ENCODE measurements around the gene DHX40.
"Not testable (repeated sequence)": the region's sequence is repeated elsewhere in the genome, so short reads cannot be mapped to it uniquely, and the experiment has no call there.

Gene DHX40

DNA sequence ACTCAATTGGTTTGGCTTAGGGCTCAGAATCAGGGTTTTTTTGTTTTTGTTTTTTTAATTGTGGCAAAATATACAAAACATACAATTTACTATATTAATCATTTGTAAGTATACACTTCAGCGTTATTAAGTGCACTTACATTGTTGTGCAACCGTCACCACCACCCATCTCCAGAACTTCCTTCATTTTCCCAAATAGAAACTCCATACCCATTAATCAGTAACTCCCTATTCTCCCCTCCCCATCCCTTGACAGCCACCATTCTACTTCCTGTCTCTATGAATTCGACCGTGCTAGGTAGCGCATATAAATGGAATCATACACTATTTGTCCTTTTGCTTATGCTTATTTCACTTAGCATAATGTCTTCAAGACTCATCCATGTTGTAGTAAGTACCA lies 45.2 kb upstream of the DHX40 start:
- H2AFZ ChIP-seq (ENCODE audit: low read depth, low read length, severe bottlenecking): no peak overlapping the region
- TF ChIP-seq, protein P1, sequence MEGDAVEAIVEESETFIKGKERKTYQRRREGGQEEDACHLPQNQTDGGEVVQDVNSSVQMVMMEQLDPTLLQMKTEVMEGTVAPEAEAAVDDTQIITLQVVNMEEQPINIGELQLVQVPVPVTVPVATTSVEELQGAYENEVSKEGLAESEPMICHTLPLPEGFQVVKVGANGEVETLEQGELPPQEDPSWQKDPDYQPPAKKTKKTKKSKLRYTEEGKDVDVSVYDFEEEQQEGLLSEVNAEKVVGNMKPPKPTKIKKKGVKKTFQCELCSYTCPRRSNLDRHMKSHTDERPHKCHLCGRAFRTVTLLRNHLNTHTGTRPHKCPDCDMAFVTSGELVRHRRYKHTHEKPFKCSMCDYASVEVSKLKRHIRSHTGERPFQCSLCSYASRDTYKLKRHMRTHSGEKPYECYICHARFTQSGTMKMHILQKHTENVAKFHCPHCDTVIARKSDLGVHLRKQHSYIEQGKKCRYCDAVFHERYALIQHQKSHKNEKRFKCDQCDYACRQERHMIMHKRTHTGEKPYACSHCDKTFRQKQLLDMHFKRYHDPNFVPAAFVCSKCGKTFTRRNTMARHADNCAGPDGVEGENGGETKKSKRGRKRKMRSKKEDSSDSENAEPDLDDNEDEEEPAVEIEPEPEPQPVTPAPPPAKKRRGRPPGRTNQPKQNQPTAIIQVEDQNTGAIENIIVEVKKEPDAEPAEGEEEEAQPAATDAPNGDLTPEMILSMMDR (IDR thresholded peaks at IDR 0.05; ENCODE audit: insufficient read depth, low read length, poor library complexity, severe bottlenecking): no peak
- TF ChIP-seq EZH2phosphoT487 (conservative IDR thresholded peaks at IDR 0.05; ENCODE audit: low read length): no peak
- no peak overlapping the region for H3K4me3 ChIP-seq (ENCODE audit: insufficient read depth, low read length, poor library complexity, severe bottlenecking)
- H3K27ac ChIP-seq (ENCODE audit: low read depth, low read length): no peak overlapping the region
- no peak overlapping the region for H3K9ac ChIP-seq (ENCODE audit: low read length)
- no peaks in the 10 kb centered on the region for H3K9me3 ChIP-seq (ENCODE audit: insufficient read depth, low read length)
- H4K20me1 ChIP-seq (ENCODE audit: low read depth, low read length): no peaks in the 10 kb centered on the region
- no peaks in the 10 kb centered on the region for H3K27me3 ChIP-seq (ENCODE audit: low read length)
- H3K36me3 ChIP-seq (ENCODE audit: low read length): no peaks in the 10 kb centered on the region
- H3K4me2 ChIP-seq (ENCODE audit: low read depth, low read length, poor library complexity, severe bottlenecking): no peak overlapping the region
- no peaks in the 10 kb centered on the region for H3K79me2 ChIP-seq (ENCODE audit: insufficient read depth, low read length)
- H3F3A ChIP-seq (ENCODE audit: insufficient read depth): 0 out of 2 replicates have a peak, but pooled peaks cover 3% of the 10 kb centered on the region
- no peaks in the 10 kb centered on the region for H3K9me2 ChIP-seq (replicated peaks; ENCODE audit: insufficient read depth, low read length)

DNA sequence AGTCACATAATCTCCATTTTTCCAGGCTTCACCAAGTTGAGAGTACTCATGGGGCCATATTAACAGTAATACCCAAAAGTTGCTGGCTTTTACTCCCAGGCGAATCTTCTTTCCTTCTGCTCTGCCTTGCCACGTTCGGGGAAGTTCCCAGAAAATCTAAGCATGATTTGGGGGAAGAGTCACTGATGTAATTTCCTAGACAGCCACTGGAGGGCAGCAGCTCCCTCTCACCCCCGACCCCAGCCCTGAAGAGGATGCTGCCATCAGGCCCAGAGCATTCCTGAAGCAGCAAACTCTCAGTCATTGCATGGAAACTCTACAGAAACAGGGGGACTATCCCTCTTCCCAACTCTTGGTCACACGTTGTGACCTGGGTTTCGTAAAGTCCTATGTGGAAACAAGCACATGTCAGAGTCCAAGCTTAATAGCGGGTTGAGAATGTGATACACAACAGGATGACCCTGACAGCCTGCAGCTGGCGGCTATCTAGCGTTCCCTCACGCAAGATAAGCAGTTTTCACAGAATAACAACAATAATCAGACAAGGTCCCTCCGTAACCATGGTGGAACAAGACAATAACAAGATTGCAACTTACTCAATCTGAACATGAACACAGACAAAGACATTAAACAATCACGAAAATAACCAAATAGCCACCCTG lies 43.8 kb upstream of the DHX40 start:
- Histone ChIP-seq H3K9me3 (ENCODE audit: insufficient read depth, low read length) (no peaks in the 10 kb centered on the region), H3K79me2 (ENCODE audit: insufficient read depth, low read length) (no peaks in the 10 kb centered on the region), H3K27me3 (ENCODE audit: low read length) (no peaks in the 10 kb centered on the region), H4K20me1 (ENCODE audit: low read depth, low read length) (no peaks in the 10 kb centered on the region), H3K27ac (ENCODE audit: low read depth, low read length) (no peak overlapping the region), H2AFZ (ENCODE audit: low read depth, low read length, severe bottlenecking) (peak overlapping the region; percentile 12), H3K9me2 (replicated peaks; ENCODE audit: insufficient read depth, low read length) (no peaks in the 10 kb centered on the region), H3K4me3 (ENCODE audit: insufficient read depth, low read length, poor library complexity, severe bottlenecking) (no peak overlapping the region), H3K9ac (ENCODE audit: low read length) (no peak overlapping the region), H3F3A (ENCODE audit: insufficient read depth) (0 out of 2 replicates have a peak, but pooled peaks cover 3% of the 10 kb centered on the region), H3K4me2 (ENCODE audit: low read depth, low read length, poor library complexity, severe bottlenecking) (no peak overlapping the region), H3K36me3 (ENCODE audit: low read length) (no peaks in the 10 kb centered on the region)
- TF ChIP-seq, protein P1 (IDR thresholded peaks at IDR 0.05; ENCODE audit: insufficient read depth, low read length, poor library complexity, severe bottlenecking): peak; percentile 79
- no peak for TF ChIP-seq EZH2phosphoT487 (conservative IDR thresholded peaks at IDR 0.05; ENCODE audit: low read length)

DNA sequence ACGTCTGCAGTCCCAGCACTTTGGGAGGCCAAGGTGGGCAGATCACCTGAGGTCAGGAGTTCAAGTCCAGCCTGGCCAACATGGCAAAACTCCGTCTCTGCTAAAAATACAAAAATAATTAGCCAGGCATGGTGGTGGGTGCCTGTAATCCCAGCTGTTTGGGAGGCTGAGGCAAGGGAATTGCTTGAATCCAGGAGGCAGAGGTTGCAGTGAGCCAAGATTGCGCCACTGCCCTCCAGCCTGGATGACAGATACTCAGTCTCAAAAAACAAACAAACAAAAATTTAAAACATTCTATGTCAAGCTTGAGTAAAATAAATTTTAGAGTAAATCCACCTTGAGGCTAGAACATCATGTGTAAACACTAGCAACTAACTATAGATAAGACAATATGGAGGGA lies 40.5 kb upstream of the DHX40 start:
- H2AFZ ChIP-seq (ENCODE audit: low read depth, low read length, severe bottlenecking); H3K9me2 ChIP-seq (replicated peaks; ENCODE audit: insufficient read depth, low read length); H3K79me2 ChIP-seq (ENCODE audit: insufficient read depth, low read length); H3K27ac ChIP-seq (ENCODE audit: low read depth, low read length); H3K36me3 ChIP-seq (ENCODE audit: low read length); H3K9me3 ChIP-seq (ENCODE audit: insufficient read depth, low read length); H4K20me1 ChIP-seq (ENCODE audit: low read depth, low read length); H3K4me3 ChIP-seq (ENCODE audit: insufficient read depth, low read length, poor library complexity, severe bottlenecking); H3K4me2 ChIP-seq (ENCODE audit: low read depth, low read length, poor library complexity, severe bottlenecking); H3F3A ChIP-seq (ENCODE audit: insufficient read depth); H3K9ac ChIP-seq (ENCODE audit: low read length); H3K27me3 ChIP-seq (ENCODE audit: low read length): not testable (repeated sequence)

DNA sequence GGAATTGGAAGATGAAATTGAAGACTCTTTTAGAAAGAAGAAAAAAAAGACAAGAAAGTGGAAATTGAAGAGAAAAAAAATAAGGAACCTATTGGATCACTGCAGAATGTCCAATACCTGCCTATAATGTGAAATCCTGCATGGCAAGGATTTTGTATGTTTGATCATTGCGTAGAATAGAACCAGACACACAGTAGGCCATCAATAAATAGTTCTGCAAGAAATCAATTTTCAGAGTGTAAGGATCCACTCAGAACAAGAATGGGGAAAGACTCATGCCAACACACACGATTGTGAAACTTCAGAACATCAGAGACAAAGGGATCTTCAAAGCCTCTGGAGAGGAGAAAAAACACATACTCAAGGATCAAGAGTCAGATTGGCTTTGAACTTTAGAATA lies 39.7 kb upstream of the DHX40 start:
- Histone ChIP-seq H3K36me3 (ENCODE audit: low read length) (no peaks in the 10 kb centered on the region), H3K9me3 (ENCODE audit: insufficient read depth, low read length) (no peaks in the 10 kb centered on the region), H3K9ac (ENCODE audit: low read length) (no peak overlapping the region), H4K20me1 (ENCODE audit: low read depth, low read length) (no peaks in the 10 kb centered on the region), H3K27me3 (ENCODE audit: low read length) (no peaks in the 10 kb centered on the region), H2AFZ (ENCODE audit: low read depth, low read length, severe bottlenecking) (no peak overlapping the region), H3K27ac (ENCODE audit: low read depth, low read length) (no peak overlapping the region), H3K4me3 (ENCODE audit: insufficient read depth, low read length, poor library complexity, severe bottlenecking) (no peak overlapping the region), H3K9me2 (replicated peaks; ENCODE audit: insufficient read depth, low read length) (no peaks in the 10 kb centered on the region), H3K79me2 (ENCODE audit: insufficient read depth, low read length) (no peaks in the 10 kb centered on the region), H3F3A (ENCODE audit: insufficient read depth) (no peaks in the 10 kb centered on the region), H3K4me2 (ENCODE audit: low read depth, low read length, poor library complexity, severe bottlenecking) (no peak overlapping the region)
- no peak for TF ChIP-seq EZH2phosphoT487 (conservative IDR thresholded peaks at IDR 0.05; ENCODE audit: low read length)
- TF ChIP-seq, protein P1 (IDR thresholded peaks at IDR 0.05; ENCODE audit: insufficient read depth, low read length, poor library complexity, severe bottlenecking): no peak

Data from SU-DHL-6 (cell line).